HG03025 (cell line): ENCODE data around the gene LINC01488.

ENCODE experiments used
- ATAC-seq: cut with Tn5 transposase; IDR thresholded peaks from one replicate; pipeline ENCODE4 v1.9.1; 2021; ENCODE audit warnings: mild to moderate bottlenecking, moderate library complexity; ENCODE audit not compliant: unreplicated experiment, low FRiP score

Gene LINC01488

DNA sequence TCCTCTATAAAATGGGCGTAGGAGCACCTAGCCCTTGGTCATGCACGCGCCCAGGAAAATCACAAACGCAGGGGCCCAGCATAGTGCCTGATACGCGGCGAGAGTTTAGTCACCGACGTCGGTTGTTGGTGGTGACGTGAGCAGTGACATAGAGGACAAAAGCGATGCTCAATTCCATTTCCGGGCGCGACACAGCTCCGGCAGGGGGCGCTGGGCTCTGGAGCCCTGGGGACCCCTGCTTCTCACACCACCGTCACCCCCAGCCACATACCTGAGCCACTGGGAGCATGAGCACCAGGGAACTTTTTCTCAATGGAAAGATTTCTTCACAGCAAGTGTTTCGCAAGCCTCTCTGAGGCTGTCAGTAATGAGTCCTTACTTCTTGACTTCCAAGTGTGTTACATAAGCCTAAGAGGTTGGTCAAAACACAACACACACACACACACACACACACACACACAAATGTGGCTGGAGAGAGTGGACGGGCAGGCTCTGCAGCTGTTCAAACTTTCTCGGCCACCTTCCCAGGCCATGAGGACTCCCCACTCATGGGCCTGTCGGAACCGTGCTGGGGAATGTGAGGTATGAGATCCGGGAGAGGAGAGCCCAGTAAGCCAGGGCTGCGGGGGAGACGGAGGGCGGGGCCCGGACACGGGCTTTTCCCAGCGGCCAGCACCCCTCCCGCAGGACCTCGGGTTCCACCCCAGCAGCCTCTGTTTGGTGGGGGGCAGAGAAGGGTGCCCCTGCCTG, 36.9 kb upstream of the LINC01488 start:
- no peak for ATAC-seq

DNA sequence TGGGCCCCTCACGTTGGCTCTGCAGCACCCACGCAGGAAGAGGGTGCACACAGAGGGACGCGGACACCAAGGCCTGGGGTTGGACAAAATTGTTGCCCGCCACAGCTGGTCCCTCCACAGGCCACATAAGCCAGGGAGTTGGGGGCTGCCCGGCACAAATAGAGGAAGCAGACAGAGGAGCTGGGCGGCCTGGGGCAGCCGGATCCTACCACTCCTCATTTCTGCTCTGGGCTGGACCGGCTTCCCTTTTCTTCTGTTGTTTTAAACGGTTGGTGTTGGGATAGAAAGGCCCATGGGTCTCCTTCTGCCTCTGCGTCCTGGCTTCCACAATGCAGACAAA, 36.4 kb upstream of the LINC01488 start:
- ATAC-seq: no peak

DNA sequence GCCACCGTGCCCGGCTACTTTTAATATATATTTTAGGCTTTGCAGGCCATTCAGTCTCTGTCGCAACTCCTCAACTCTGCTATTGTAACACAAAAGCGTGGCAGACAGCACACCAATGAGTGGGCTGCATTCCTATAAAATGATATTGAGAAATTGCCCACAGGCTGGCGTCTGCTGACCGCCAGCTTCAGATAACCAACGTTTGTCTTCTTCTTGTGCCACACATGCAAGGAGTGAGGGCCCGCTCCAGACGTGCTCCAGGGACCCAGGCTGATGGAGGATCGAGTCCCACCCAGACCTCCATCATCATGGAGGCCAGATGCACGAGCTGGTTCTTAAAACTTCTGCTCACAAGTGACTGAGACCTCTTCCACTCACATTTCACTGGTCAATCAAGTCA, 35.4 kb upstream of the LINC01488 start:
- no peak for ATAC-seq

DNA sequence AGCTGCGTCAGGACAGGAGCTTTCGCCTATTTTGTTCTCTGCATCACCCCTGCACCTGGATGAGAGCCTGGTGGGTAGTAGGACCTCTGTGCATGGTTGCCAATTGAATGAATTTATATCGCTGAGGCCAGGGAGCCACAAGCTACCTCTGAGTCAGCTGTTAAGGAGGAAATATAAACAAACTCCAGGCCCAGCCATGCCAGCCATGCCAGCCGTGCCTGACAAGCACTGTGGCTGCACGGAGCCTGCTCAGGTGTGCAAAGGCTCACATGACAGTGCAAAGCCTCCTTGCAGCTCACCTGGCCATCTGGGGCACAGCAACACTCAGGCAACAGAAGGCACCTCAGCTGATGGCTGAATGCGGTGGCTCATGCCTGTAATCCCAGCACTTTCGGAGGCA, 33.7 kb upstream of the LINC01488 start:
- no peak for ATAC-seq

DNA sequence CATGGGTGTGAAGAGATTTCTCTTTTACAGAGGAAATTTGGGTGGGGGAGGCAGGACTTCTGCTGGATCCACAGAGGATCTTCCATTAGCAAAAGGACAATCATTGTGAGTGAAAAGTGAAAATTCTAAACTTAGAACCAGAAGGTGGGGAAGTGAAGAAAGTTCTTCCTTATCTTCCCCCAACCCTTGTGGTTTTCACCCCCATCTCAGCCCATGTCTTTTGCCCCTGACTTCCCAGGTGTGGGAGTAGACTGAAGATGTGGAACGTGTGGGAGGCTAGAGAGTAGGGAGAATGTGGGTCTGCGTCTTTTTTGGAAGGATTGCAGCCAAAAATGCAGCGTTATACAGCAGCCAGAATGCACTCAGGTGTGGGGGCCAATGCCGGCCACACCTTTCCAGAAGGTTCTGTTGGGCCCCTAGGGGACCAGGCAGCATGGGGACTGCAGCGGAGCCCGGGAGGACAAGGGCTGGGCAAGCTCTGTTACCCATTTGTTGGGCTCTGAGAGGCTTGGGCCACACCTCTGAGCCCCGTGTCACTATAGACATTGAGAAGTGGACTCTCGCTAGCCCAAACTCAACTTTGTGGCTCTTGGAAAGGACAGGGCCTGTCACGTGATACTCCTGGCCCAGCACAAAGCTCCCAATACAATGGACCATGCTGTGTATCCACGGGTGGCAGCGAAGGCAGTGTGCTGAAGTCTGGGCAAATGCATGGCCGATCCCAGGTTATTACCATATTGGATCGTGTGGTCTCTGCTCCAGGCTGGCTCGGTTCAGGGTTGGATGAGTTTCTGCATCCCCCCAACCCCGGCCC, 32.8 kb upstream of the LINC01488 start:
- ATAC-seq: no peak

DNA sequence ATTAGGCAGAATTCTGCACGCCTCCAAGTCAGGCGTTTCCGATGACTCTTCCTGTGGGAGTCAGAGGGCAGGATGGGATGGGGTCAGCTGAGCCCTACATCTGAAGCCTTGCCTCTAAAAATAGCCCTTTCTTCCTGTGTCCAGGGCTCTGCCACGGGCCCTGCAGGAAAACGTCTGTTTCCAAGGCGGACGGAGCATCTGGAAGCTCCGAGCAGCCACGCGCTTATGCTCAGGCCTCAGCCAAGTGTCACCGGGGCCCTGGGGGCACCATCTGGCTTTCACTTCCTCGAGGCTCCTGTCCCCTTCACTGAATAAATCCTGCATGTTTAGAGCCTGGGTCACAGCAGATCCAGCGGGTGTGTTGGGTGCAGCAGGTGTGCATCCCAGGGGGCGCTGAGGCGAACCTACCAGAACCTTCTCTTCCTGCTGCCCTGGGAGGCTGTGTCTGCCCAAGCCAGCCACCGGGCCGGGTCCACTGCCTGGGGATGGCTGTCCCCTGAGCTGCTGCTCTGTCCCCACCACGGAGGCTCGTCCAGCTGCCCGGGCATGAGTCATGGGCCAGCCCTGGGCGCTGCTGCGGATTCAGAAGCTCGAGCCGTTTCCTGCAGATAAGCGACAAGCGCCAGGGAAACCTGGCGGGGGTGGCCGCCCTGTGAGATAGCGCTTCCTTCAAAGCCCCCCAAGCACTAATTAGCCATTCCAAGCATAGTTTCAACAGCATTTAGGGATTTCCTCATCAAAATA, 32.0 kb upstream of the LINC01488 start:
- ATAC-seq: no peak

DNA sequence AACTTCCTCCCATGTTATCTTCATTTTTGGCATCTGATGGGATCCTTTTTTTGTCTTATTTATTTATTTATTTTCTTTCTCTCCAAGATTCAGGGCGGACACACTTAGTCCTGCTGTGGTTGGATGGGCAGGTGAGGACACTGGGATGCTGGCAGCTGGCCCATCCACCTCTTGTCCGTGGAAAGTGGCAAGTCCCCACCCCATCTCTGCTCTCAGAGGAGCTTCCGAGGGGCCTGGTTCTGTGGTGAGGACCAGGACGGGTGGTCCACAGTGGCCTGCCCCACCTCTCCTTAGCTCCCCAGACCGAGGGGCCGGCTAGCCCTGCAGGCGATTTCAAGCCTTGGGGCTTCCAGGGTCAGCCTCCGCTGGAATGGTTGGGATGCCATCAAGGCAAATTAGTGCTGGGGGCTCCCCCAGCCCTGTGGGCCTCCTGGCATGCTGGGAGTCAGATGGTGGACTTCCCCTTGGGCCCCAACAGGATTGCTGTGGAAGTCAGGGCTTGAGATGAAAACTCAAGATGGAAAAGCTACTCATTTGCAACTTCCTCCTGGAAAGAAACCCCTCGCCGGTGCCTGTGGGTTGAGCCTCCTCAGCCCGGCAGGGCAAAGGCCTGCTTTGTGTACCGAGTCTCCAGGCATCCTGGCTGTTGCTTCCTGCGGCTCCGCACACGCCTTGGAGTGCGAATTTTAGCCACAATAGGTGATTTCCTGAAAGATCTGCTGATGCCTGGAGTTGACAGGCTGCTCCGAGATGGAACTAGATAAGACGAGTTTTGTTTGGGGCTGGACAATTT, 31.2 kb upstream of the LINC01488 start:
- no peak for ATAC-seq

DNA sequence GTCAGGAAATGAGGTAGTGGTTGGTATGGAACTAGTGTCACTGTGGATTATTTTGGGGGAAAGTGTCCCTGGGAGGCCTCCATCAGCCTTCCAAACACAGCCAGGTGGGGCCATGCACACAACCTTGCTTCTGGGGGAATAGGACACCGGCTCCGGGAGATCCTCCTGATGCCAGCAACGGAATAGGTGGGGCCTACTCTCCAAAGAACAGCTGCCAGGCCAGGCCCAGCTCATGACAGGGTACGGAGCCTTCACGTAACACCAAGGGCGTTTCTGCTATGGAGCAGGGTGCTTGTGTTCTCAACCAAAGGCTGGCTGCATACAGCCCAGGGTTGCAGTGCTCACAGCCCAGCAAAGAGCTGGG, 30.6 kb upstream of the LINC01488 start:
- ATAC-seq: no peak

DNA sequence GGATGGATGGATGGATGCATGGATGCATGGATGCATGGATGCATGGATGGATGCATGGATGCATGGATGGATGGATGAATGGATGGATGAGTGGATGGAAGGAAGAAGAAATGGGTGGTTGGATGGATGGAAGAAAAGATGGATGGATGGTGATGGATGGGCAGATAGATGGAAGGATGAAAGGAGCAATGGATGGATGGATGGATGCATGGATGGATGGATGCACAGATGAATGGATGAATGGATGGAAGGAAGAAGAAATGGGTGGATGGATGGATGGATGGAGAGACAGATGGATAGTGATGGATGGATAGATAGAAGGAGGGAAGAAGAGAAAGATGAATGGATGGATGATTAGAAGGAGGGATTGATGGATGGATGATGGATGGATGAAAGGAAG, 30.2 kb upstream of the LINC01488 start:
- no peak for ATAC-seq

DNA sequence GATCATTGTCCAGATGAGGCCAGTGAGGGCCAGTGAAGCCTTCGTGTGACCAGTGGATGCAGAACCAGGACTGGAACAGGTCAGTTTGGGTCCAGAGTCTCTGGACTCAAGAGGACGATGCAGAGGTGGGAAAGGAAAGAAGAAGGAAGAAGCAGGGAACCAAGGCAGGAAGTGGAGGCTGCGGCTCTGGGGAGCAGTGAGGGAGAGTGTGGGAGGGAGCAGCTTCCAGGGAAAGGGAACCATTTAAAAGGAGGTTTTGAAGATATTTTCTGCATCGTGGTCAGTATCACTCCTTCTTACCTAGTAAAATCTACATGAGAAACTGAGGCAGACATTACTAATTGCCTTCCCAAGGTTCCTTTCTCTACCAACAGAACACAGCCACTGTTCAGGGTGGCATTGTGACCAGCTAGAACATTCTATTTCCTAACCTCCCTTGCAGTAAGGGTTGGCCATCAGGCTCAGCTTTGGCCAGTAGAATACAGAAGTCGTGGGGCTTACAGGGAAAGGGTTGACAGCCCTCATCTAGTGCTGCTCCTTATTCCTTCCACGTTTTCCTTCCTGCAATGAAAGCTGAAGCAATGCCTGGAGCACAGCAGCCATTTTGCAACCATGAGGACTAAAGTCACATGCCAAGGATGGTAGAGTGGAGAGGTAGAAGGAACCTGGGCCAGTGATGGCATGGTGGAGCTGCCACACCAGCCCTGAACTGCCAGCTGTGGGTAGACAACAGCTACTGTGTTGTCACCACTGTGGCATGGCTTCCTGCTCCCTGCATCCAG, 29.1 kb upstream of the LINC01488 start:
- ATAC-seq: no peak

DNA sequence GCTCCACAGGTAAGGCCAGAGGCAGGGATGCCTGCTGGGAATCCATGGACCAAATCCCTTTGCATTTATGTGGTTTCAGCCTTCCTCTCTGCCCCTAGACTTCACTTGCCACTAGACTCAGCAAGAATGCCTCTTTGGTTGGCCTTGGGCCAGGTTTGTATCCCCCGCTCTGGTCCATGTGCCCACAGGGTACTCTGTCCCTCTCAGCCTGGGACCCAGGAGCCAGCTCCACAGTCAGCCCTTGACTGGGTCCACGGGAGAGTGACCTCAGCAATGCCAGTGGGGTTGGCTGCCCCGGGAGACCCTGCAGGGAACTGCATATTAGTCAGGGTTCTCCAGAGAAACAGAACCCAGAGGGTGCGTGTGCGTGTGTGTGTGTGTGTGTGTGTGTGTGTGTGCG, 28.3 kb upstream of the LINC01488 start:
- ATAC-seq: no peak

DNA sequence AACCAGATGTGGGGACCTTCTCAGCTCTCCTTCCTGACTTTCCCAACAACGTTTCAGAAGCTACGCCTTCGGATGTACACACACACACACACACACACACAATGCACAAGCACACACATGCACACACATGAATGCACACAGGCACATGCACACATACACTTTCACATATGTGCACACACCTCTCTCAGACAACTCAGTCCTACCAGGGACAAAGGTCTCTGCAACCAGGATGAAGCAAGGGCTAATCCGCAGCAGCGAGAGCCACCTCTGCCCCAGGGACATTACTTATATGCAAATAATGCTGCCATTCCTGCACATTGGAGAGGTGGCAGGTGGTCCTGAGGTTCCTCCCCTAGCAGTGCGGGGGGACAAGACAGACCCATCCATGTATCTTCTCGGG, 27.4 kb upstream of the LINC01488 start:
- no peak for ATAC-seq

DNA sequence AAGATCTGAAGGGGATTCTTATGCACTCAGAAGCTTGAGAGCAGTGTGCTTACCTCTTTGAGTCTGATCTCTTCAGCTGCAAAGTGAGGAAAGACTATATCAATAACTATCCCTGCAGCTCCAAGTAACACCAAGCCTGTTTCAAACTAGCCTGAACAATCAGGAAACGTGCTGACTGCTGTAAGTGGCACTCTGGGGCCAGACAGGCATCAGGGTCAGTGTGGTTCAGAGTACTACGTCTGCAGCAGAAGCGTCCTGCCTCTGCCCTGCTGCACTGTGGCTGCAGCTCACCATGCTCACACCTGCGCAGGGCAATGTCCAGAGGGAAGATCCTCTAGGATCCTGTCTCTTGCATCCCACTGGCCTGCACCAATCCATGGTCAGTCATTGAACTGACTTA, 25.5 kb upstream of the LINC01488 start:
- no peak for ATAC-seq

DNA sequence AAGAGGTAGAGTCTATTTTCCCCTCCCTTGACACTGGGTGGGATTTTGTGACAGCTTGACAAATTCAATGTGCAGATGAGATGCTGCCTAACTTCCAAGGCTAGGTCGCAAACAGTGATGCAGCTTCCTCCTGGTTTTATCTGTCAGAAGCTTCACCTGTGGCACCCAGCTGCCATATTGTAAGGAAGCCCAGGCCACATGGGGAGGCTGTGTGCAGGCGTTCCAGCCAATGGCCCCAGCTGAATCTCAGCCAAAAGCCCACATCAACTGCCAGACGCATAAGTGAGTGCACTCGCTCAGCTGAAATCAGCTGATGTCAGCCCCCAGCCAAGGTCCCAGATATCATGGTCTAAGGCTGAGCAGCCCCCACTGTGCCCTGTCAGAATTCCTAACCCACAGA, 24.8 kb upstream of the LINC01488 start:
- ATAC-seq: no peak

DNA sequence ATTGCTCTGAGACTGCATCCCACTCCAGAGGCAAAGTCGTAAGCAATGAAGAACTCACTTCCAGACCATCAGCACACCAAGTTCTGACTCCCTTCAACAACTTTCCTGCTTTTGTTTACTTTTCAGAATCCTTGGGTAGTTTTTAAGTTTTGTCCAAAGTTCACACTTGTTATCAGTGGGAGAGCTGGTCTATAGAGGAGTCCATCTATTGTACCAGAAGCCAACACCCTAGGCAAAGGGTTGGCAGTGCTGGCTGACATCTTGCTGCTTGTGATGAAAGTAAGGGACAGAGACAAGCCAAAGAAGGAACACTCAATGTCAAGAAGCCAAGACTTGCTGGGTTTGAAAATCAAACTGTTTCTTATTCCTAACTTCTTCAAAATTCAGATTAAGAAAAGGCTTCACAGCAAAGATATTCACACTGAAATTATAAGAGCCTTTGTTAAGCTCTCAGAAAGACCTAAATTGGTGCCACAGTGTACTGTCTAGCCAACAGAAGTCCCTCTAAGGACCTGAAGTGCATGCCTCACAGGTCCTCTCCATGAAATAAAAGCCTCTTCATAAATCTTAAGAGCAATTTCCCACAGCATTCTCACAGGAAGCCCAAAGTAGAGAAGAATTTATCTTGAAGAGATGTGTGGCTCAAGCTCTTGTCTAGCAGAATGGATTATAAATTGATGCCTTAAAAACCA, 21.5 kb upstream of the LINC01488 start:
- no peak for ATAC-seq

DNA sequence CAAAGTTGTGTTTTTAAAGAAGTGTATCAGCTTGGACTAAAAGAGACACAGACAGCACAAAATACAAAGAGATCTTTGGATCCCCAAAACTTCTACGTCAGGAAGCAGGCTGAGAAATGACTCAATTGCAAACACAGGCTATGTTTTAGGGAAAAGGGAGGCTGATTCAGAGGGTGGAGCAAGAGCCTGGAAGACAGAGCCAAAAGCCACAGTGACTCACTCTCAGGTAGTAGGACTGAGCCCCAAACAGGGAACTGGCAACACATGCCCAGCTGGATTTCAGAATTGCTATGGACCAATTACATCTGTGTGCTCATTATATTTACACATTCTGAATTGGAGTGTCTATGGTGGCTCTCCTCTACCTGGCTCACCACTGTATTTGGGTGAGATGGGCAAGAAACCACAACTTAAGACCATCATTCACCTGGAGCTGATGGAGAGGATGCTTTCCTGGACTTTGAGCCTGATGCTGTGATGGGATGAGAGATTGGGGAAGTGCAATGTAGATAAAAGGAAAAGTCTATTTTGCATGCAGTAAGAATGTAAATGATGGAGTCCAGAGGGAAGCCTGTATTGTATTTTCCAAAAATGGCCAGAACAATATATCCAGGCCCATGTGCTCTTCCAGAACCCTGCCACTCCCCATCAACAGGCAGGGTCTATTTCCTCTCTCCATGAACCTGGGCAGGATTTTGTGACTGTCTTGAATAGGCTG, 20.8 kb upstream of the LINC01488 start:
- ATAC-seq: no peak

DNA sequence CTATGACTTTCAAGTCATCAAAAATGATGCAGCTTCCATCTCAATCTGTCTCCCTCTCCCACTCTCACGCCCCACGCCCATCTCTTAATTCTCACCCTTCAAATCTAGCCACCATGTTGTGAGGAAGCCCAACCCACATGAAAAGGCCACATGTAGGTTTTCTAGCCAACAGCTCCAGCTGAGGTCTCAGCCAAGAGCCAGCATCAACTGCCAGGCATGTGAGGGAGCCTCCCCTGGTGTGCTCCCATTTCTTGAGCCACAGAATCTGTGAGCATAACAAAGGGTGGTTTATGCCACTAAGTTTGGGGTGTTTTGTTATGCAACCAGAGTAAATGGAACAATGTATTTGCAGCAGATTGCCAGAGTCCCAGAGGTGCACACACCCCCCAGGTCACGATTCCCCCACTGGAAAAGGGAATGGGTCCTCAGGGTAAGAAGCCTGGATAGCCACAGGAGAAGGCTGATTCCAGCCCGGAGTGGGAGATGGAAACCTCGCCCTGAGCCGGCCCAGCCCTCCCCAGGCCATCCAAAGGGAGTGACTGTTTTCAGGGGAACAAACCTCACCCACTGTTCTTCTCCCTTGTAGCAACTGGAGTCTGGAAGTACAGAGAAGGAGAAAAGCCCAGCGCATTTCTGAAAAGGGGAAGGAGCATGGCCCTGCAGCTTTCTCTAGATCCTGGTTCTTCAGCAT, 20.0 kb upstream of the LINC01488 start:
- no peak for ATAC-seq
